ENCODE data around the gene ZSWIM8.

Gene ZSWIM8

DNA sequence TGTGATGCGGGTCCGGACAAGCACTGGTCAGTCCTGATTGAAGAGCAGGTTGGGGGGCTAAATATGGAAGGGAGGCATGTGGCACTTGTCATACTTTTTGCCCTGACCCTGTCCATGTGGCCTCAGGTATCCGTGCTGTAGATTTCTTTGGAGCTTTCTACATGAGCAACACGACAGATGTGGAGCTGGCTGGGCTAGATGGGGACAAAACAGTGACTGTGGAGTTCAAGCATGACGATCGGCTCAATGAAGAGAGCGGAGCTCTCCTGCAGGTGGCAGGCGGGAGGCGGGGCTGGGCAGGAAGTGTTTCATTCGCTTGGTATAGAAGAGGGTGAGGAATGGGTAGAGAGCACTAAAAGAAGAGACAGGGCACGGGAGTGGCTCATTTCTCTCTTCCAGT, 16.5 kb upstream of the ZSWIM8 start:
- Mint-ChIP-seq H3K4me1 (peaks cover 42% of the 10 kb centered on the region), H3K36me3 (peaks cover 28% of the 10 kb centered on the region), H3K4me3 (no peak overlapping the region), H3K27me3 (no peaks in the 10 kb centered on the region), H3K9me3 (no peaks in the 10 kb centered on the region), H3K27ac (peak overlapping the region; percentile 12)

DNA sequence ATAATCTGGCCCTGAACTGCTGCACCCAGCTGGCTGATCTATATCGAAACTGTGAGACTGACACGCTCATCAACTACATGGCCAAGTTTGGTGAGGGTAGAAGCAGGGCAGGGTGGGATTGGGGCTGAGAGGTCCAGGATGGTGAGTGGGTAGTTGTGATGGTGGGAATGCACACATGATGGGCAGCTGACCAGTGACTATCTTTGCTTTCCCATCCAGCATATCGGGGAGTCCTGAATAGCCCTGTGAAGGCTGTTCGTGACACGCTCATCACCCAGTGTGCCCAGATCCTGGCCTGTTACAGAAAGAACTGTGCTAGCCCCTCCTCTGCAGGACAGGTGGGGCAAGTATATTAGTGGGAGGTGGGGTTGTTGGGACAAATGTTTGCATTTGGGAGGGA, 16.0 kb upstream of the ZSWIM8 start:
- Mint-ChIP-seq H3K4me1 (peaks cover 47% of the 10 kb centered on the region), H3K9me3 (no peaks in the 10 kb centered on the region), H3K27me3 (no peaks in the 10 kb centered on the region)

DNA sequence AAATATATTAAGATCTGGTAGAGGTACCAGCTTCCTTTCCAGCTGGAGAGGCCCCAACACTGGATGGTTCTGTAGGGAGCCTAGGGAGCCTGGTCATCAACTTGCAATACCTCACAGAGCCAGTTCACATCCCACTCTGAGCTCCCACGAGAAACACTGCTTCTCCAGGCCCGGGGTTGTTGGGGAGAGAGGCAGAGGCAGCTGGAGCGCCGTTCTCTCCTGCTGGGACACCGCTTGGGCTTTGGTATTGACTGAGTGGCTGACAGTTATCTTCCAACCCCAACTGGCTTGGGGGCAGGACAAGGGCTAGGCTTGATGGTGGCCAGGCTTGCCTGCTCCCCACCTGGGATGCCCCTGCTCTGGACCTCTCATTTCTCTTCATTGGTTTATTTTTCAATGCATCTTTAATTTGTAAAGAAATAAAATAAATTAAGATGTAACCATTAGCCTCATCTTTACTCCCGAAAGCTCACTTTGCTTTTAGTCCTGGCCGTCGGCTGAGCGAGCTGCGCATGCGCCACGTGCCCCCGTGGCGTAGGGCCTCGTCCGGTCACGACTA, 13.6 kb upstream of the ZSWIM8 start:
- Mint-ChIP-seq H3K36me3 (peaks cover 18% of the 10 kb centered on the region), H3K4me3 (peak overlapping the region; percentile 94), H3K9me3 (no peaks in the 10 kb centered on the region), H3K27me3 (no peaks in the 10 kb centered on the region), H3K4me1 (peaks cover 57% of the 10 kb centered on the region), H3K27ac (peak overlapping the region; percentile 75)

More for the DNA sequence above, 16.0 kb upstream of the ZSWIM8 start:
- Mint-ChIP-seq H3K4me3 (no peak overlapping the region), H3K27ac (no peak overlapping the region), H3K36me3 (peaks cover 26% of the 10 kb centered on the region)

GRCh38 chr10:73772281-73773151, 12.9 kb upstream of the ZSWIM8 start:
- H3K36me3 Mint-ChIP-seq, result peaks cover 16% of the 10 kb centered on the region
- no peaks in the 10 kb centered on the region for H3K9me3 Mint-ChIP-seq
- H3K4me1 Mint-ChIP-seq, result peaks cover 61% of the 10 kb centered on the region
- no peaks in the 10 kb centered on the region for H3K27me3 Mint-ChIP-seq
- H3K27ac Mint-ChIP-seq, result peak overlapping the region; percentile 75
- peak overlapping the region; percentile 94 for H3K4me3 Mint-ChIP-seq

- Mint-ChIP-seq H3K27ac (peak overlapping the region; percentile 89), H3K4me1 (peaks cover 61% of the 10 kb centered on the region), H3K27me3 (no peaks in the 10 kb centered on the region), H3K9me3 (no peaks in the 10 kb centered on the region), H3K36me3 (peaks cover 16% of the 10 kb centered on the region), H3K4me3 (peak overlapping the region; percentile 94)
These were observed 12.1 kb upstream of the ZSWIM8 start for GRCh38 chr10:73773152-73773879.

GRCh38 chr10:73774637-73775036, 10.8 kb upstream of the ZSWIM8 start:
- Mint-ChIP-seq H3K4me1 (peaks cover 52% of the 10 kb centered on the region), H3K36me3 (peaks cover 14% of the 10 kb centered on the region), H3K4me3 (peak overlapping the region; percentile 94), H3K27ac (no peak overlapping the region), H3K9me3 (no peaks in the 10 kb centered on the region), H3K27me3 (no peaks in the 10 kb centered on the region)

- Mint-ChIP-seq H3K4me3 (no peak overlapping the region), H3K27ac (no peak overlapping the region), H3K4me1 (peaks cover 59% of the 10 kb centered on the region), H3K27me3 (no peaks in the 10 kb centered on the region), H3K9me3 (no peaks in the 10 kb centered on the region), H3K36me3 (peaks cover 13% of the 10 kb centered on the region)
These were observed 6.4 kb upstream of the ZSWIM8 start for GRCh38 chr10:73779018-73779417.

DNA sequence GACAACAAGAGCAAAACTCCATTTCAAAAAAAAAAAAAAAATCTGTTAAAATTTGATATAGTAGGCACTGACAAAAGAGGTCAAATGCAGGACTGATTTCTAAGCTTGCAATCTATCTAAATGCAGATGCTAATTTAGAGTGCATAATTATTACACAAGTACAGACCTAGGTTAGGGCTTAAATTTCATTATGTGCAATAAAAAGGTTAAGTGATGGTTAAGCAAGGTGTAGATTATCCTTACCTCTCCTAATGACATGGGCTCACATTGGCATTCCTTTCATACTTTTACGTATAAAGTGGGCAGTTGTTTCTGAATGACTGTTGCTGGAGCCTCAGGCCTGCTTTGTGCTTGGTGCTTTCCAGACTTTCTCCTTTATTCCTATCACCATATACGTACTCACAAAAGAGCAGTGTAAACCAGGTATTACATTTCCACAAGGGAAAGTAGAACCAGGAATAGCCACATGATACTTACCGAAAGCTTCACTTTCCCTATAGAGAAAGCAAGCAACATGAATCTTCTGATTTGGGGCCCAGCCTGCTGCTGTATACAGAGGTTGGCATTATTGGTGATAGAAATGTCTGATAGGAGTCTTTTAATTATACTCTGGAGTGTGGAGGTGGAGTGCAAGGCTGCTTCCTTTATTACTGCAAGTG, 5.7 kb upstream of the ZSWIM8 start:
- Mint-ChIP-seq H3K27ac (peak overlapping the region; percentile 37), H3K4me1 (peaks cover 52% of the 10 kb centered on the region)

GRCh38 chr10:73780301-73780700, 5.1 kb upstream of the ZSWIM8 start:
- Mint-ChIP-seq H3K4me3 (peak overlapping the region; percentile 100), H3K4me1 (peaks cover 51% of the 10 kb centered on the region), H3K27me3 (no peaks in the 10 kb centered on the region), H3K9me3 (no peaks in the 10 kb centered on the region), H3K36me3 (peaks cover 10% of the 10 kb centered on the region), H3K27ac (peak overlapping the region; percentile 37)

More for the DNA sequence above, 5.7 kb upstream of the ZSWIM8 start:
- no peaks in the 10 kb centered on the region for H3K27me3 Mint-ChIP-seq
- peak overlapping the region; percentile 76 for H3K4me3 Mint-ChIP-seq
- H3K36me3 Mint-ChIP-seq, result peaks cover 13% of the 10 kb centered on the region
- H3K9me3 Mint-ChIP-seq, result no peaks in the 10 kb centered on the region

DNA sequence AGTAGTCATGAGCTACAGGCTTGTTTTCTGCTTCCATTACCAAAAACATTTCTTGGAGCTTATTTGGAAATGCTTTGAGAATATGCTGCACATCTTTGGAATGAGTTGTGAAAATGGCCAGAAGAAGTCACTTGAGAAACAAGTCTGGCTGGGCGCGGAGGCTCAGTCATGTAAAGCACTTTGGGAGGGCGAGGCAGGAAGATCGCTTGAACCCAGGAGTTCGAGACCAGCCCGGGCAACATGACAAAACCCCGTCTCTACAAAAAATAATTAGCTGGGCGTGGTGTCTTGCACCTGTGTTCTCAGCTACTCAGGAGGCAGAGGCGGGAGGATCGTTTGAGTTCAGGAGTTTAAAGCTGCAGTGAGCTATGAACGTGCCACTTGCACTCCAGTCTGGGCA, 4.4 kb upstream of the ZSWIM8 start:
- Mint-ChIP-seq H3K27ac (peak overlapping the region; percentile 76), H3K36me3 (peaks cover 7% of the 10 kb centered on the region), H3K9me3 (no peaks in the 10 kb centered on the region), H3K4me3 (peak overlapping the region; percentile 100), H3K27me3 (no peaks in the 10 kb centered on the region), H3K4me1 (peaks cover 47% of the 10 kb centered on the region)

DNA sequence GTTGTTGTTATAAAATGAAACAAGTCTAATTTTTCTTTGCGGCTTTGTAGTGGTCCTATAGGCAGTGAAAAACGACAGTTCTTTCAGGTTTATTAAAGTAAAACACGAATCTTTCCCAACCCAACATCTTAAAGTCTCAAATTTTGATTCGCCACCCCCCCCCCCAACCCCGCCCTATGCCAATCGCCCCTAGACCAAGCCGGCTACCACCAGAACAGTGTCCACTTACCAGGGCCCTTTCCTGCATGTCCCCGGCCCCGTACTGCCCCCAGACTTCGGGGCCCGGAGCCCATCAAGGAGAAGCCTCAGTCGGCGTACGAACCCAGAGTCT, 3.9 kb upstream of the ZSWIM8 start:
- peak overlapping the region; percentile 100 for H3K4me3 Mint-ChIP-seq
- H3K4me1 Mint-ChIP-seq, result peaks cover 52% of the 10 kb centered on the region
- peaks cover 8% of the 10 kb centered on the region for H3K36me3 Mint-ChIP-seq
- peak overlapping the region; percentile 100 for H3K27ac Mint-ChIP-seq
- no peaks in the 10 kb centered on the region for H3K27me3 Mint-ChIP-seq
- H3K9me3 Mint-ChIP-seq, result no peaks in the 10 kb centered on the region

- Mint-ChIP-seq H3K4me1 (peaks cover 51% of the 10 kb centered on the region), H3K27ac (peak within 1 kb of the TSS; percentile 100), H3K27me3 (no peaks in the 10 kb centered on the region), H3K4me3 (peak within 1 kb of the TSS; percentile 100), H3K9me3 (no peaks in the 10 kb centered on the region), H3K36me3 (peaks cover 8% of the 10 kb centered on the region)
These were observed 3.3 kb upstream of the ZSWIM8 start, which contains the start of gene CHCHD1 for GRCh38 chr10:73781879-73782748. Gene CHCHD1, plus strand, starts transcription at chr10:73782048. Its CDS starts 28 bp downstream, at chr10:73782076.

DNA sequence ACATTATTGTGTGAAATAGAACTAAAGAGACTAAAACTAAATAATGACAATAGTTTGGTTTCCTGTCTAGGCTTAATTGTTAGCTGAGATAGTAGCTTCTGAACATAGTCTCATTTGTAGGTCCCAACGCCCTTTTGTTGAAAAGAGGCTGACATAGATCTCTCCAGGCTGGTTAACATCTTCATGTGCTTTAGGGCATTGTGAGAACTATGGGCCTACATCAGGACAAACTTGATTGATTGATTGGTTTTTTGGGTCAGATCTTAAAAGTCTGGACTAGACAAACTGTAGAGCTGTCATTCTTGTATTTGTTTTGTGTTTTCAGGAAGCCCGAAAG, 2.7 kb upstream of the ZSWIM8 start:
- Mint-ChIP-seq H3K4me1 (peaks cover 52% of the 10 kb centered on the region), H3K36me3 (peaks cover 8% of the 10 kb centered on the region), H3K4me3 (peak overlapping the region; percentile 100), H3K27me3 (no peaks in the 10 kb centered on the region), H3K9me3 (no peaks in the 10 kb centered on the region), H3K27ac (peak overlapping the region; percentile 100)

- Mint-ChIP-seq H3K27me3 (no peaks in the 10 kb centered on the region), H3K36me3 (peaks cover 12% of the 10 kb centered on the region), H3K4me3 (peak overlapping the region; percentile 97), H3K9me3 (no peaks in the 10 kb centered on the region), H3K27ac (peak overlapping the region; percentile 95), H3K4me1 (peaks cover 42% of the 10 kb centered on the region)
These were observed 510 bp downstream of the ZSWIM8 start for GRCh38 chr10:73785721-73786511.
